WTC11 (cell line): ENCODE results near the gene OR10A6. TPM values are rescaled to one million over a fixed set of nuclear protein-coding genes. Genes with fewer than 3 reads are reported as not detected.

Source experiments
- ATAC-seq: fragments of 200-7000 bp; cut with Tn5 transposase; 2 replicates; pipeline ENCODE4 v1.10.0; 2021; ENCODE audit warnings: mild to moderate bottlenecking, moderate library complexity
- CTCF ChIA-PET: fragments of 300-600 bp; sonication (Branson Sonifier 250); formaldehyde crosslinking; loops from one replicate; lab custom pipeline; 2021; ENCODE audit warnings: antibody characterized with exemption; lab: Charles Lee
- POLR2A ChIA-PET: fragments of 350-600 bp; sonication (Branson Sonifier 250); formaldehyde crosslinking; loops from one replicate; lab custom pipeline; 2021; ENCODE audit warnings: antibody characterized with exemption; lab: Charles Lee
- DNase-seq: peaks from one replicate; pipeline ENCODE4 v3.0.0; 2021; ENCODE audit warnings: low spot score
- H3K27ac Mint-ChIP-seq: 2 replicates; pipeline ENCODE4 v1.8.0; 2021; ENCODE audit warnings: mixed read lengths
- H3K27me3 Mint-ChIP-seq: 2 replicates; pipeline ENCODE4 v1.8.0; 2021; ENCODE audit warnings: low read depth, mild to moderate bottlenecking, moderate library complexity, mixed read lengths
- H3K36me3 Mint-ChIP-seq: 2 replicates; pipeline ENCODE4 v1.8.0; 2021; ENCODE audit warnings: mixed read lengths
- H3K4me1 Mint-ChIP-seq: 2 replicates; pipeline ENCODE4 v1.8.0; 2022; ENCODE audit warnings: mixed read lengths
- H3K4me3 Mint-ChIP-seq: 2 replicates; pipeline ENCODE4 v1.8.0; 2021; ENCODE audit warnings: mild to moderate bottlenecking, moderate library complexity, mixed read lengths
- H3K9me3 Mint-ChIP-seq: 2 replicates; pipeline ENCODE4 v1.8.0; 2021; ENCODE audit warnings: mixed read lengths
- AFF4 ChIP-seq: sonication (generic); formaldehyde crosslinking; IDR thresholded peaks from 2 replicates; pipeline ENCODE4 v1.8.1; 2023; ENCODE audit warnings: mild to moderate bottlenecking, missing genetic modification reagents, borderline replicate concordance
- CREB1 ChIP-seq: sonication (generic); formaldehyde crosslinking; IDR thresholded peaks from 2 replicates; pipeline ENCODE4 v1.8.0; 2023; ENCODE audit warnings: mild to moderate bottlenecking, missing genetic modification reagents
- E2F4 ChIP-seq: sonication (generic); formaldehyde crosslinking; IDR thresholded peaks from 2 replicates; pipeline ENCODE4 v1.8.1; 2022; ENCODE audit warnings: low read depth, mild to moderate bottlenecking, moderate library complexity, missing genetic modification reagents, borderline replicate concordance
- ERG ChIP-seq: fragments of 250-450 bp; sonication (Bioruptor Pico); IDR thresholded peaks from 2 replicates; pipeline ENCODE4 v1.8.0; 2021; ENCODE audit warnings: mild to moderate bottlenecking
- ETV6 ChIP-seq: sonication (generic); formaldehyde crosslinking; IDR thresholded peaks from 2 replicates; pipeline ENCODE4 v1.8.1; 2022; ENCODE audit warnings: mild to moderate bottlenecking, missing genetic modification reagents
- FOXK1 ChIP-seq: sonication (generic); formaldehyde crosslinking; IDR thresholded peaks from 2 replicates; pipeline ENCODE4 v1.8.0; 2022; ENCODE audit warnings: mild to moderate bottlenecking, moderate library complexity, missing genetic modification reagents
- GTF2I ChIP-seq: fragments of 250-450 bp; sonication (Bioruptor Pico); conservative IDR thresholded peaks from 2 replicates; pipeline ENCODE4 v1.4.0; 2021; ENCODE audit warnings: mild to moderate bottlenecking
- HMGA2 ChIP-seq: fragments of 250-450 bp; sonication (Bioruptor Pico); IDR thresholded peaks from 2 replicates; pipeline ENCODE4 v1.4.0; 2021; ENCODE audit warnings: mild to moderate bottlenecking, moderate library complexity
- JAZF1 ChIP-seq: fragments of 250-450 bp; sonication (Bioruptor Pico); IDR thresholded peaks from 2 replicates; pipeline ENCODE4 v1.9.0; 2021; ENCODE audit warnings: moderate library complexity, mild to moderate bottlenecking, inconsistent platforms
- MXD4 ChIP-seq: fragments of 250-450 bp; sonication (Bioruptor Pico); IDR thresholded peaks from 2 replicates; pipeline ENCODE4 v1.8.0; 2021; ENCODE audit warnings: mild to moderate bottlenecking, moderate library complexity, borderline replicate concordance
- NFYB ChIP-seq: sonication (generic); formaldehyde crosslinking; conservative IDR thresholded peaks from 2 replicates; pipeline ENCODE4 v1.8.0; 2022; ENCODE audit warnings: low read depth, missing genetic modification reagents
- RORB ChIP-seq: fragments of 250-450 bp; sonication (Bioruptor Pico); IDR thresholded peaks from 2 replicates; pipeline ENCODE4 v1.9.0; 2021; ENCODE audit warnings: mild to moderate bottlenecking
- TCF7 ChIP-seq: sonication (generic); formaldehyde crosslinking; IDR thresholded peaks from 2 replicates; pipeline ENCODE4 v1.8.0; 2022; ENCODE audit warnings: mild to moderate bottlenecking, low read depth, missing genetic modification reagents, moderate library complexity
- ZNF138 ChIP-seq: sonication (generic); formaldehyde crosslinking; conservative IDR thresholded peaks from 2 replicates; pipeline ENCODE4 v1.8.1; 2022; ENCODE audit warnings: mild to moderate bottlenecking, moderate library complexity, missing genetic modification reagents
- ZNF232 ChIP-seq: sonication (generic); formaldehyde crosslinking; IDR thresholded peaks from 2 replicates; pipeline ENCODE4 v1.8.0; 2022; ENCODE audit warnings: mild to moderate bottlenecking, missing genetic modification reagents
- ZNF263 ChIP-seq: sonication (generic); formaldehyde crosslinking; IDR thresholded peaks from 2 replicates; pipeline ENCODE4 v1.8.1; 2022; ENCODE audit warnings: low read depth, mild to moderate bottlenecking, moderate library complexity, missing genetic modification reagents
- ZNF396 ChIP-seq: fragments of 250-450 bp; sonication (Bioruptor Pico); IDR thresholded peaks from 2 replicates; pipeline ENCODE4 v1.8.0; 2021; ENCODE audit warnings: mild to moderate bottlenecking, moderate library complexity, borderline replicate concordance
- ZNF425 ChIP-seq: fragments of 250-450 bp; sonication (Bioruptor Pico); conservative IDR thresholded peaks from 2 replicates; pipeline ENCODE4 v1.9.0; 2021; ENCODE audit warnings: mild to moderate bottlenecking
- ZNF512 ChIP-seq: sonication (generic); formaldehyde crosslinking; IDR thresholded peaks from 2 replicates; pipeline ENCODE4 v1.8.1; 2022; ENCODE audit warnings: missing genetic modification reagents, borderline replicate concordance
- ZNF532 ChIP-seq: fragments of 250-450 bp; sonication (Bioruptor Pico); IDR thresholded peaks from 2 replicates; pipeline ENCODE4 v1.9.0; 2021; ENCODE audit warnings: mild to moderate bottlenecking, borderline replicate concordance
- ZNF671 ChIP-seq: fragments of 250-450 bp; sonication (Bioruptor Pico); IDR thresholded peaks from 2 replicates; pipeline ENCODE4 v1.8.0; 2021; ENCODE audit warnings: mild to moderate bottlenecking
- ZSCAN18 ChIP-seq: fragments of 250-450 bp; sonication (Bioruptor Pico); IDR thresholded peaks from 2 replicates; pipeline ENCODE4 v2.1.2; 2022; ENCODE audit warnings: mild to moderate bottlenecking, moderate library complexity
- total RNA-seq: library from RNA; stranded (reverse); gene quantifications from 3 replicates; pipeline ENCODE4 v1.2.3, GENCODE V29; 2021

Gene OR10A6
- total RNA-seq, 1 experiment from 2014 or later: not detected

- ChIA-PET POLR2A (interaction anchor here (0.8 kb wide), 1 partner anchor 77 kb away, joined by 3 read pairs; the partner anchor contains the start of gene EIF3F), CTCF (interaction anchor here (2.6 to 2.7 kb wide), 2 partner anchors 59 to 77 kb away, joined by 7 to 9 read pairs; partner anchors contain the start of gene EIF3F)
- TF ChIP-seq AFF4 (CRISPR knock-in tag): no peak
- no peak for TF ChIP-seq ZNF671
- no peak for TF ChIP-seq TCF7
- peak; percentile 85; the same call in 1 of the 2 replicates for TF ChIP-seq ZNF396 (CRISPR knock-in tag)
- no peak for TF ChIP-seq E2F4 (CRISPR knock-in tag)
- no peak for TF ChIP-seq GTF2I (CRISPR knock-in tag)
- no peak for TF ChIP-seq ZNF138 (CRISPR knock-in tag)
- TF ChIP-seq RORB (CRISPR knock-in tag): no peak
- TF ChIP-seq ZNF263: no peak
- TF ChIP-seq CREB1 (CRISPR knock-in tag): no peak
- peak; percentile 51; the same call in 1 of the 2 replicates for TF ChIP-seq MXD4
- TF ChIP-seq ZNF232: no peak
- TF ChIP-seq ZSCAN18 (CRISPR knock-in tag): peak; percentile 95
- no peak for TF ChIP-seq JAZF1 (CRISPR knock-in tag)
- no peak for TF ChIP-seq ETV6 (CRISPR knock-in tag)
- 0 out of 2 replicates have a peak, but pooled peaks have one; percentile 76 for TF ChIP-seq ZNF532 (CRISPR knock-in tag)
- no peak for TF ChIP-seq ZNF512
- no peak for TF ChIP-seq HMGA2 (CRISPR knock-in tag)
- no peak for TF ChIP-seq NFYB (CRISPR knock-in tag)
- no peak for TF ChIP-seq ERG (CRISPR knock-in tag)
- TF ChIP-seq FOXK1 (CRISPR knock-in tag): no peak
- 0 out of 2 replicates have a peak, but pooled peaks have one; percentile 44 for TF ChIP-seq ZNF425
Observed at GRCh38 chr11:7910286-7910788, 20.7 kb downstream of the OR10A6 start.

More at GRCh38 chr11:7910286-7910788, 20.7 kb downstream of the OR10A6 start:
- peak overlapping the region; percentile 81 for H3K27ac Mint-ChIP-seq
- peaks cover 74% of the 10 kb centered on the region for H3K4me1 Mint-ChIP-seq
- no peaks in the 10 kb centered on the region for H3K9me3 Mint-ChIP-seq
- no peak for ATAC-seq
- H3K4me3 Mint-ChIP-seq: no peak overlapping the region
- DNase-seq: no peak
- H3K27me3 Mint-ChIP-seq: no peaks in the 10 kb centered on the region; the same call in 1 of the 2 replicates
- H3K36me3 Mint-ChIP-seq: no peaks in the 10 kb centered on the region
